WTC11 (cell line): ENCODE results near the gene IFT27. TPM values are rescaled to one million over a fixed set of nuclear protein-coding genes. Genes with fewer than 3 reads are reported as not detected.

Experiments
- ATAC-seq: fragments of 200-7000 bp; cut with Tn5 transposase; 2 replicates; pipeline ENCODE4 v1.10.0; 2021; ENCODE audit warnings: mild to moderate bottlenecking, moderate library complexity
- CTCF ChIA-PET: fragments of 300-600 bp; sonication (Branson Sonifier 250); formaldehyde crosslinking; loops from one replicate; lab custom pipeline; 2021; ENCODE audit warnings: antibody characterized with exemption; lab: Charles Lee
- POLR2A ChIA-PET: fragments of 350-600 bp; sonication (Branson Sonifier 250); formaldehyde crosslinking; loops from one replicate; lab custom pipeline; 2021; ENCODE audit warnings: antibody characterized with exemption; lab: Charles Lee
- DNase-seq: peaks from one replicate; pipeline ENCODE4 v3.0.0; 2021; ENCODE audit warnings: low spot score
- H3K27ac Mint-ChIP-seq: 2 replicates; pipeline ENCODE4 v1.8.0; 2021; ENCODE audit warnings: mixed read lengths
- H3K27me3 Mint-ChIP-seq: 2 replicates; pipeline ENCODE4 v1.8.0; 2021; ENCODE audit warnings: low read depth, mild to moderate bottlenecking, moderate library complexity, mixed read lengths
- H3K36me3 Mint-ChIP-seq: 2 replicates; pipeline ENCODE4 v1.8.0; 2021; ENCODE audit warnings: mixed read lengths
- H3K4me1 Mint-ChIP-seq: 2 replicates; pipeline ENCODE4 v1.8.0; 2022; ENCODE audit warnings: mixed read lengths
- H3K4me3 Mint-ChIP-seq: 2 replicates; pipeline ENCODE4 v1.8.0; 2021; ENCODE audit warnings: mild to moderate bottlenecking, moderate library complexity, mixed read lengths
- H3K9me3 Mint-ChIP-seq: 2 replicates; pipeline ENCODE4 v1.8.0; 2021; ENCODE audit warnings: mixed read lengths
- CBFB ChIP-seq: sonication (generic); formaldehyde crosslinking; IDR thresholded peaks from 2 replicates; pipeline ENCODE4 v1.8.1; 2022; ENCODE audit warnings: mild to moderate bottlenecking, low read depth, missing genetic modification reagents
- CDX4 ChIP-seq: fragments of 250-450 bp; sonication (Bioruptor Pico); IDR thresholded peaks from 2 replicates; pipeline ENCODE4 v1.9.0; 2021; ENCODE audit warnings: moderate library complexity, mild to moderate bottlenecking, inconsistent platforms, borderline replicate concordance
- E2F1 ChIP-seq: sonication (generic); formaldehyde crosslinking; IDR thresholded peaks from 2 replicates; pipeline ENCODE4 v1.8.0; 2022; ENCODE audit warnings: mild to moderate bottlenecking, missing genetic modification reagents
- ELF4 ChIP-seq: sonication (generic); formaldehyde crosslinking; IDR thresholded peaks from 2 replicates; pipeline ENCODE4 v1.8.1; 2022; ENCODE audit warnings: low read depth, mild to moderate bottlenecking, moderate library complexity, missing genetic modification reagents
- FOXP1 ChIP-seq: sonication (generic); formaldehyde crosslinking; IDR thresholded peaks from 2 replicates; pipeline ENCODE4 v1.8.0; 2022; ENCODE audit warnings: missing genetic modification reagents, mild to moderate bottlenecking, moderate library complexity, borderline replicate concordance
- NR1H2 ChIP-seq: sonication (generic); formaldehyde crosslinking; IDR thresholded peaks from 2 replicates; pipeline ENCODE4 v1.9.0; 2021; ENCODE audit warnings: mild to moderate bottlenecking, moderate library complexity, missing genetic modification reagents
- NR3C1 ChIP-seq: sonication (generic); formaldehyde crosslinking; conservative IDR thresholded peaks from 2 replicates; pipeline ENCODE4 v1.8.1; 2023; ENCODE audit warnings: low read depth, mild to moderate bottlenecking, missing genetic modification reagents
- PREB ChIP-seq: sonication (generic); formaldehyde crosslinking; IDR thresholded peaks from 2 replicates; pipeline ENCODE4 v1.8.1; 2022; ENCODE audit warnings: mild to moderate bottlenecking, missing genetic modification reagents, moderate library complexity, borderline replicate concordance
- SP1 ChIP-seq: sonication (generic); formaldehyde crosslinking; conservative IDR thresholded peaks from 2 replicates; pipeline ENCODE4 v1.8.1; 2022; ENCODE audit warnings: missing genetic modification reagents
- ZNF121 ChIP-seq: sonication (generic); formaldehyde crosslinking; IDR thresholded peaks from 2 replicates; pipeline ENCODE4 v1.8.0; 2023; ENCODE audit warnings: missing genetic modification reagents
- ZNF232 ChIP-seq: sonication (generic); formaldehyde crosslinking; IDR thresholded peaks from 2 replicates; pipeline ENCODE4 v1.8.0; 2022; ENCODE audit warnings: mild to moderate bottlenecking, missing genetic modification reagents
- total RNA-seq: library from RNA; stranded (reverse); gene quantifications from 3 replicates; pipeline ENCODE4 v1.2.3, GENCODE V29; 2021
- TF ChIP-seq, protein P1 (sequence below): fragments of 200-600 bp; IDR thresholded peaks from 2 replicates; pipeline ENCODE4 v1.8.0; 2022; ENCODE audit warnings: antibody characterized with exemption
- TF ChIP-seq, protein P2 (sequence below): sonication (generic); formaldehyde crosslinking; IDR thresholded peaks from 2 replicates; pipeline ENCODE4 v1.8.0; 2022; ENCODE audit warnings: missing genetic modification reagents
- TF ChIP-seq, protein P3 (sequence below): fragments of 250-450 bp; sonication (Bioruptor Pico); IDR thresholded peaks from 2 replicates; pipeline ENCODE4 v2.1.2; 2022; ENCODE audit warnings: mild to moderate bottlenecking, moderate library complexity

Gene IFT27
- total RNA-seq, 1 experiment from 2014 or later: 47.9 TPM

GRCh38 chr22:36743591-36744412 lies 32.1 kb downstream of the IFT27 start:
- Mint-ChIP-seq H3K4me3 (no peak overlapping the region), H3K27ac (no peak overlapping the region), H3K9me3 (peaks cover 18% of the 10 kb centered on the region), H3K36me3 (peaks cover 3% of the 10 kb centered on the region; the same call in 1 of the 2 replicates), H3K27me3 (peaks cover 28% of the 10 kb centered on the region), H3K4me1 (no peaks in the 10 kb centered on the region)
- TF ChIP-seq, protein P1, sequence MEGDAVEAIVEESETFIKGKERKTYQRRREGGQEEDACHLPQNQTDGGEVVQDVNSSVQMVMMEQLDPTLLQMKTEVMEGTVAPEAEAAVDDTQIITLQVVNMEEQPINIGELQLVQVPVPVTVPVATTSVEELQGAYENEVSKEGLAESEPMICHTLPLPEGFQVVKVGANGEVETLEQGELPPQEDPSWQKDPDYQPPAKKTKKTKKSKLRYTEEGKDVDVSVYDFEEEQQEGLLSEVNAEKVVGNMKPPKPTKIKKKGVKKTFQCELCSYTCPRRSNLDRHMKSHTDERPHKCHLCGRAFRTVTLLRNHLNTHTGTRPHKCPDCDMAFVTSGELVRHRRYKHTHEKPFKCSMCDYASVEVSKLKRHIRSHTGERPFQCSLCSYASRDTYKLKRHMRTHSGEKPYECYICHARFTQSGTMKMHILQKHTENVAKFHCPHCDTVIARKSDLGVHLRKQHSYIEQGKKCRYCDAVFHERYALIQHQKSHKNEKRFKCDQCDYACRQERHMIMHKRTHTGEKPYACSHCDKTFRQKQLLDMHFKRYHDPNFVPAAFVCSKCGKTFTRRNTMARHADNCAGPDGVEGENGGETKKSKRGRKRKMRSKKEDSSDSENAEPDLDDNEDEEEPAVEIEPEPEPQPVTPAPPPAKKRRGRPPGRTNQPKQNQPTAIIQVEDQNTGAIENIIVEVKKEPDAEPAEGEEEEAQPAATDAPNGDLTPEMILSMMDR: no peak
- TF ChIP-seq E2F1: no peak
- no peak for TF ChIP-seq FOXP1 (CRISPR knock-in tag)
- TF ChIP-seq SP1: no peak
- TF ChIP-seq PREB (CRISPR knock-in tag): no peak
- TF ChIP-seq, protein P2, sequence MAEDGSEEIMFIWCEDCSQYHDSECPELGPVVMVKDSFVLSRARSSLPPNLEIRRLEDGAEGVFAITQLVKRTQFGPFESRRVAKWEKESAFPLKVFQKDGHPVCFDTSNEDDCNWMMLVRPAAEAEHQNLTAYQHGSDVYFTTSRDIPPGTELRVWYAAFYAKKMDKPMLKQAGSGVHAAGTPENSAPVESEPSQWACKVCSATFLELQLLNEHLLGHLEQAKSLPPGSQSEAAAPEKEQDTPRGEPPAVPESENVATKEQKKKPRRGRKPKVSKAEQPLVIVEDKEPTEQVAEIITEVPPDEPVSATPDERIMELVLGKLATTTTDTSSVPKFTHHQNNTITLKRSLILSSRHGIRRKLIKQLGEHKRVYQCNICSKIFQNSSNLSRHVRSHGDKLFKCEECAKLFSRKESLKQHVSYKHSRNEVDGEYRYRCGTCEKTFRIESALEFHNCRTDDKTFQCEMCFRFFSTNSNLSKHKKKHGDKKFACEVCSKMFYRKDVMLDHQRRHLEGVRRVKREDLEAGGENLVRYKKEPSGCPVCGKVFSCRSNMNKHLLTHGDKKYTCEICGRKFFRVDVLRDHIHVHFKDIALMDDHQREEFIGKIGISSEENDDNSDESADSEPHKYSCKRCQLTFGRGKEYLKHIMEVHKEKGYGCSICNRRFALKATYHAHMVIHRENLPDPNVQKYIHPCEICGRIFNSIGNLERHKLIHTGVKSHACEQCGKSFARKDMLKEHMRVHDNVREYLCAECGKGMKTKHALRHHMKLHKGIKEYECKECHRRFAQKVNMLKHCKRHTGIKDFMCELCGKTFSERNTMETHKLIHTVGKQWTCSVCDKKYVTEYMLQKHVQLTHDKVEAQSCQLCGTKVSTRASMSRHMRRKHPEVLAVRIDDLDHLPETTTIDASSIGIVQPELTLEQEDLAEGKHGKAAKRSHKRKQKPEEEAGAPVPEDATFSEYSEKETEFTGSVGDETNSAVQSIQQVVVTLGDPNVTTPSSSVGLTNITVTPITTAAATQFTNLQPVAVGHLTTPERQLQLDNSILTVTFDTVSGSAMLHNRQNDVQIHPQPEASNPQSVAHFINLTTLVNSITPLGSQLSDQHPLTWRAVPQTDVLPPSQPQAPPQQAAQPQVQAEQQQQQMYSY (CRISPR knock-in tag): no peak
- TF ChIP-seq, protein P3, sequence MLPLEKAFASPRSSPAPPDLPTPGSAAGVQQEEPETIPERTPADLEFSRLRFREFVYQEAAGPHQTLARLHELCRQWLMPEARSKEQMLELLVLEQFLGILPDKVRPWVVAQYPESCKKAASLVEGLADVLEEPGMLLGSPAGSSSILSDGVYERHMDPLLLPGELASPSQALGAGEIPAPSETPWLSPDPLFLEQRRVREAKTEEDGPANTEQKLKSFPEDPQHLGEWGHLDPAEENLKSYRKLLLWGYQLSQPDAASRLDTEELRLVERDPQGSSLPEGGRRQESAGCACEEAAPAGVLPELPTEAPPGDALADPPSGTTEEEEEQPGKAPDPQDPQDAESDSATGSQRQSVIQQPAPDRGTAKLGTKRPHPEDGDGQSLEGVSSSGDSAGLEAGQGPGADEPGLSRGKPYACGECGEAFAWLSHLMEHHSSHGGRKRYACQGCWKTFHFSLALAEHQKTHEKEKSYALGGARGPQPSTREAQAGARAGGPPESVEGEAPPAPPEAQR (CRISPR knock-in tag): no peak
- CTCF ChIA-PET: interaction anchor here (0.6 to 3.4 kb wide), 6 partner anchors 14 to 708 kb away, joined by 3 to 20 read pairs (median 4); partner anchors contain the start of gene IFT27
- ATAC-seq (no peak), DNase-seq (peak; percentile 9)
- POLR2A ChIA-PET: no interaction called here

DNA sequence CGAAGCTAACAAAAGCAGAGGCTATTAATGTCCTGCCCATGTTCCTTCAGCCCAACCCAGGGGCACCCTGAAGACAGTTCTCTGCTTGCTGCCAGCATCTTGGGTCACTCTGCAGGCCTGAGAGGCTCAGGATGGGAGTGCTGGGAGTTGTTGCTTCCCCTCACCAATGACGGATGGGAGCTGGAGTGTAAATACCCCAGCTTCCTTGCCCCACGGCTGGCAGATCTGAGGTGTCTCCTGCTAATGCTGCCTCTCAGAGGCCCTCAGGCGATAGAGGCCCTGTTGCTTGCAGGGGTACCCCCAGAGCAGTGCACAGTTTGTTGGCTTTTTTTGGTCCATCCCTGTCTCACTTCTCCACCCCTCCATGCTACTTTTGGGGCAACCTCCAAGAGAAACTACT lies 32.9 kb downstream of the IFT27 start:
- peak; percentile 4 for DNase-seq
- POLR2A ChIA-PET: no interaction called here
- no peak for TF ChIP-seq NR1H2 (CRISPR knock-in tag)
- TF ChIP-seq ELF4 (CRISPR knock-in tag): no peak
- no peak for TF ChIP-seq CDX4 (CRISPR knock-in tag)
- TF ChIP-seq NR3C1: no peak
- TF ChIP-seq, protein P2 (CRISPR knock-in tag): no peak
- TF ChIP-seq ZNF232 (CRISPR knock-in tag): no peak
- TF ChIP-seq ZNF121 (CRISPR knock-in tag): no peak
- TF ChIP-seq, protein P3 (CRISPR knock-in tag): no peak
- no peak for TF ChIP-seq CBFB (CRISPR knock-in tag)

More for the DNA sequence above, 32.9 kb downstream of the IFT27 start:
- ATAC-seq: no peak
- Mint-ChIP-seq H3K27ac (no peak overlapping the region), H3K27me3 (peaks cover 29% of the 10 kb centered on the region), H3K4me3 (no peak overlapping the region), H3K9me3 (peaks cover 18% of the 10 kb centered on the region), H3K4me1 (no peaks in the 10 kb centered on the region), H3K36me3 (peaks cover 3% of the 10 kb centered on the region; the same call in 1 of the 2 replicates)
- CTCF ChIA-PET: interaction anchor here (0.9 to 2.5 kb wide), 5 partner anchors 14 to 113 kb away, joined by 3 to 10 read pairs (median 6); partner anchors contain the start of gene IFT27
